GM23338 (cell line): ENCODE data around the gene CNOT10. TPM values are rescaled to one million over a fixed set of nuclear protein-coding genes. Genes with fewer than 3 reads are reported as not detected.
"Not testable (repeated sequence)": the region's sequence is repeated elsewhere in the genome, so short reads cannot be mapped to it uniquely, and the experiment has no call there.

ENCODE experiments used
- ATAC-seq: fragments of 200-7000 bp; cut with Tn5 transposase; 3 replicates; pipeline ENCODE4 v1.9.1; 2020
- DNase-seq: peaks from one replicate; pipeline ENCODE4 v3.0.0-alpha.2; 2015; ENCODE audit warnings: low spot score
- H2AFZ ChIP-seq: fragments of 200-600 bp; sonication (generic); 2 replicates; pipeline ENCODE4 v1.8.0; 2016; ENCODE audit warnings: antibody characterized with exemption, mild to moderate bottlenecking, moderate library complexity
- H3F3A ChIP-seq: fragments of 200-600 bp; sonication (generic); replicated peaks from 2 replicates; pipeline ENCODE4 v1.8.0; 2017; ENCODE audit warnings: antibody characterized with exemption, mixed run types, low read depth
- H3K27ac ChIP-seq: fragments of 200-600 bp; sonication (generic); 2 replicates; pipeline ENCODE4 v1.6.1; 2016; ENCODE audit warnings: low read depth
- H3K27me3 ChIP-seq: fragments of 200-600 bp; sonication (generic); 2 replicates; pipeline ENCODE4 v1.8.0; 2016; ENCODE audit warnings: mild to moderate bottlenecking, mixed run types, moderate library complexity; ENCODE audit not compliant: insufficient read depth
- H3K36me3 ChIP-seq: fragments of 200-600 bp; sonication (generic); 2 replicates; pipeline ENCODE4 v1.8.0; 2016; ENCODE audit warnings: mild to moderate bottlenecking; ENCODE audit not compliant: insufficient read depth
- H3K4me1 ChIP-seq: fragments of 200-600 bp; sonication (generic); 2 replicates; pipeline ENCODE4 v1.8.0; 2016; ENCODE audit warnings: mild to moderate bottlenecking, moderate library complexity; ENCODE audit not compliant: insufficient read depth
- H3K4me2 ChIP-seq: fragments of 200-600 bp; sonication (generic); 2 replicates; pipeline ENCODE4 v1.7.1; 2017; ENCODE audit warnings: mixed run types
- H3K4me3 ChIP-seq: fragments of 200-600 bp; sonication (generic); 2 replicates; pipeline ENCODE4 v1.6.1; 2016; ENCODE audit warnings: mixed run types
- H3K79me2 ChIP-seq: fragments of 200-600 bp; sonication (generic); replicated peaks from 2 replicates; pipeline ENCODE4 v1.8.0; 2017; ENCODE audit warnings: mild to moderate bottlenecking; ENCODE audit not compliant: insufficient read depth
- H3K9me2 ChIP-seq: fragments of 200-600 bp; sonication (generic); 2 replicates; pipeline ENCODE4 v1.8.0; 2017; ENCODE audit not compliant: insufficient read depth
- H4K20me1 ChIP-seq: fragments of 200-600 bp; sonication (generic); replicated peaks from 2 replicates; pipeline ENCODE4 v1.8.0; 2017; ENCODE audit warnings: mild to moderate bottlenecking; ENCODE audit not compliant: insufficient read depth
- H3K27ac Mint-ChIP-seq: 2 replicates; pipeline ENCODE4 v1.8.0; 2020; ENCODE audit warnings: inconsistent platforms, mild to moderate bottlenecking, moderate library complexity, mixed read lengths
- H3K27me3 Mint-ChIP-seq: 3 replicates; pipeline ENCODE4 v1.8.0; 2022; ENCODE audit warnings: low read depth, mild to moderate bottlenecking, moderate library complexity, mixed read lengths, inconsistent platforms; ENCODE audit not compliant: insufficient read depth, poor library complexity
- H3K36me3 Mint-ChIP-seq: 3 replicates; pipeline ENCODE4 v1.8.0; 2021; ENCODE audit warnings: low read depth, mild to moderate bottlenecking, inconsistent platforms, moderate library complexity, mixed read lengths
- H3K4me1 Mint-ChIP-seq: 3 replicates; pipeline ENCODE4 v1.8.0; 2020; ENCODE audit warnings: mild to moderate bottlenecking, inconsistent platforms, mixed read lengths
- H3K4me3 Mint-ChIP-seq: 3 replicates; pipeline ENCODE4 v1.8.0; 2021; ENCODE audit warnings: moderate library complexity, mild to moderate bottlenecking, inconsistent platforms, mixed read lengths
- H3K9me3 Mint-ChIP-seq: 3 replicates; pipeline ENCODE4 v1.8.0; 2020; ENCODE audit warnings: moderate library complexity, mild to moderate bottlenecking, inconsistent platforms, mixed read lengths
- CTCF ChIP-seq, 2 experiments: fragments of 200-600 bp in 1 of 2; sonication (generic) in 1 of 2; conservative IDR thresholded peaks; 2 replicates each; pipeline versions ENCODE4 v1.5.1 to v1.6.1; 2016 to 2017; ENCODE audit warnings: antibody characterized with exemption in 2 of 2, low read depth in 2 of 2, mild to moderate bottlenecking in 2 of 2, moderate library complexity in 1 of 2
- ETS1 ChIP-seq: IDR thresholded peaks from 2 replicates; pipeline ENCODE4 v1.6.1; 2016; ENCODE audit warnings: antibody characterized with exemption
- EZH2 ChIP-seq: fragments of 200-600 bp; sonication (generic); IDR thresholded peaks from one replicate; pipeline ENCODE4 v1.8.0; 2017; ENCODE audit warnings: antibody characterized with exemption, mild to moderate bottlenecking, low read depth; ENCODE audit not compliant: unreplicated experiment
- EZH2phosphoT487 ChIP-seq: fragments of 200-600 bp; sonication (generic); IDR thresholded peaks from one replicate; pipeline ENCODE4 v1.8.1; 2018; ENCODE audit warnings: antibody characterized with exemption; ENCODE audit not compliant: unreplicated experiment
- NANOG ChIP-seq: IDR thresholded peaks from 2 replicates; pipeline ENCODE4 v1.6.1; 2016; ENCODE audit warnings: antibody characterized with exemption, borderline replicate concordance
- STAT1 ChIP-seq: IDR thresholded peaks from one replicate; pipeline ENCODE4 v1.6.1; 2016; ENCODE audit warnings: antibody characterized with exemption; ENCODE audit not compliant: unreplicated experiment
- ZNF331 ChIP-seq: fragments of 250-450 bp; sonication (Bioruptor Pico); IDR thresholded peaks from 2 replicates; pipeline ENCODE4 v1.5.0; 2020; ENCODE audit warnings: low read depth, mild to moderate bottlenecking, moderate library complexity
- ZNF462 ChIP-seq: fragments of 250-450 bp; sonication (Bioruptor Pico); IDR thresholded peaks from 2 replicates; pipeline ENCODE4 v1.5.0; 2020; ENCODE audit warnings: mild to moderate bottlenecking, moderate library complexity
- polyA plus RNA-seq: library from polyadenylated mRNA; unstranded; fragments of >200 nt; fragmentation: Nextera tagmentation; extraction: Ambion mirVana; gene quantifications from 2 replicates; pipeline ENCODE4 v1.2.1, GENCODE V29; 2016
- total RNA-seq: library from RNA; depleted of rRNA; stranded (reverse); fragments of >200 nt; shearing (Covaris generic); gene quantifications from 2 replicates; pipeline ENCODE4 v1.2.3, GENCODE V29; 2014

Gene CNOT10
- total and polyA plus RNA-seq, 2 experiments from 2014 or later: 27.2 to 46.9 TPM

GRCh38 chr3:32794487-32795308, 109.7 kb downstream of the CNOT10 start:
- Histone ChIP-seq H3K27me3 (no peaks in the 10 kb centered on the region), H3K4me3 (no peak overlapping the region), H3K4me2 (no peak overlapping the region), H4K20me1 (no peaks in the 10 kb centered on the region), H3F3A (0 out of 2 replicates have a peak, but pooled peaks cover 2% of the 10 kb centered on the region), H3K79me2 (peaks cover 3% of the 10 kb centered on the region; the same call in 1 of the 2 replicates), H3K9me2 (no peaks in the 10 kb centered on the region), H3K4me1 (peaks cover under 1% of the 10 kb centered on the region), H3K27ac (0 out of 2 replicates have a peak overlapping the region, but pooled peaks have one; percentile 26), H2AFZ (no peak overlapping the region), H3K36me3 (no peaks in the 10 kb centered on the region)
- Mint-ChIP-seq H3K9me3 (peaks cover 14% of the 10 kb centered on the region), H3K27ac (no peak overlapping the region; the same call in 1 of the 2 replicates), H3K36me3 (peaks cover 36% of the 10 kb centered on the region), H3K4me1 (peaks cover 24% of the 10 kb centered on the region), H3K4me3 (no peak overlapping the region), H3K27me3 (peaks cover 6% of the 10 kb centered on the region)
- TF ChIP-seq NANOG (no peak), EZH2 (no peak), STAT1 (no peak), ETS1 (no peak), EZH2phosphoT487 (no peak), ZNF462 (CRISPR knock-in tag) (no peak), CTCF (conservative IDR thresholded peaks at IDR 0.05; ENCODE audit: low read depth in 2 of 2) (no peak), ZNF331 (CRISPR knock-in tag) (no peak)
- ATAC-seq: peak; percentile 26
- DNase-seq: no peak

- H4K20me1 ChIP-seq, ATAC-seq, H3K4me2 ChIP-seq, H2AFZ ChIP-seq, H3K27me3 ChIP-seq, H3K79me2 ChIP-seq, DNase-seq, H3K4me3 Mint-ChIP-seq, H3K27me3 Mint-ChIP-seq, H3K9me2 ChIP-seq, H3K36me3 ChIP-seq, H3F3A ChIP-seq, H3K4me3 ChIP-seq, H3K27ac Mint-ChIP-seq: not testable (repeated sequence)
- peaks cover 14% of the 10 kb centered on the region for H3K9me3 Mint-ChIP-seq
- Histone ChIP-seq H3K4me1 (peaks cover 12% of the 10 kb centered on the region), H3K27ac (peak overlapping the region; percentile 32; the same call in 1 of the 2 replicates)
- H3K36me3 Mint-ChIP-seq: peaks cover 32% of the 10 kb centered on the region
- H3K4me1 Mint-ChIP-seq: peaks cover 33% of the 10 kb centered on the region
Observed at GRCh38 chr3:32796384-32796950, 111.5 kb downstream of the CNOT10 start.
